Measurements from ENCODE around the gene SPI1.

SPI1 gene

GRCh38 chr11:47406896-47407745 is 28.8 kb upstream of the SPI1 start:
- DNase-seq, result no peak

- DNase-seq, result no peak
Measured at GRCh38 chr11:47403571-47403970, 25.2 kb upstream of the SPI1 start.

GRCh38 chr11:47403135-47403534 is 24.8 kb upstream of the SPI1 start:
- DNase-seq, result no peak

- no peak for DNase-seq
Measured at GRCh38 chr11:47400768-47401279, 22.5 kb upstream of the SPI1 start.

- peak; percentile 52 for DNase-seq
Measured at GRCh38 chr11:47399860-47400767, 21.8 kb upstream of the SPI1 start.

GRCh38 chr11:47398551-47398950 is 20.2 kb upstream of the SPI1 start:
- no peak for DNase-seq

GRCh38 chr11:47398011-47398410 is 19.7 kb upstream of the SPI1 start:
- no peak for DNase-seq

- DNase-seq, result no peak
Measured at GRCh38 chr11:47396049-47396320, 17.6 kb upstream of the SPI1 start.

GRCh38 chr11:47395223-47396048 is 17.1 kb upstream of the SPI1 start:
- DNase-seq, result no peak

- no peak for DNase-seq
Measured at GRCh38 chr11:47394322-47395222, 16.2 kb upstream of the SPI1 start.

GRCh38 chr11:47394050-47394321 is 15.6 kb upstream of the SPI1 start:
- DNase-seq, result no peak

- no peak for DNase-seq
Measured at GRCh38 chr11:47393163-47394049, 15.1 kb upstream of the SPI1 start.

- DNase-seq, result no peak
Measured at GRCh38 chr11:47392546-47393162, 14.3 kb upstream of the SPI1 start.

GRCh38 chr11:47391711-47392432 is 13.5 kb upstream of the SPI1 start:
- DNase-seq, result no peak

GRCh38 chr11:47391077-47391583 is 12.8 kb upstream of the SPI1 start:
- no peak for DNase-seq

- no peak for DNase-seq
Measured at GRCh38 chr11:47390422-47390760, 12.0 kb upstream of the SPI1 start.

GRCh38 chr11:47389577-47390421 is 11.5 kb upstream of the SPI1 start:
- DNase-seq, result no peak

- DNase-seq, result no peak
Measured at GRCh38 chr11:47388697-47389576, 10.6 kb upstream of the SPI1 start.

All from retina (tissue), 1 donor.